ENCODE data around the gene TMPRSS3.

Gene TMPRSS3

DNA sequence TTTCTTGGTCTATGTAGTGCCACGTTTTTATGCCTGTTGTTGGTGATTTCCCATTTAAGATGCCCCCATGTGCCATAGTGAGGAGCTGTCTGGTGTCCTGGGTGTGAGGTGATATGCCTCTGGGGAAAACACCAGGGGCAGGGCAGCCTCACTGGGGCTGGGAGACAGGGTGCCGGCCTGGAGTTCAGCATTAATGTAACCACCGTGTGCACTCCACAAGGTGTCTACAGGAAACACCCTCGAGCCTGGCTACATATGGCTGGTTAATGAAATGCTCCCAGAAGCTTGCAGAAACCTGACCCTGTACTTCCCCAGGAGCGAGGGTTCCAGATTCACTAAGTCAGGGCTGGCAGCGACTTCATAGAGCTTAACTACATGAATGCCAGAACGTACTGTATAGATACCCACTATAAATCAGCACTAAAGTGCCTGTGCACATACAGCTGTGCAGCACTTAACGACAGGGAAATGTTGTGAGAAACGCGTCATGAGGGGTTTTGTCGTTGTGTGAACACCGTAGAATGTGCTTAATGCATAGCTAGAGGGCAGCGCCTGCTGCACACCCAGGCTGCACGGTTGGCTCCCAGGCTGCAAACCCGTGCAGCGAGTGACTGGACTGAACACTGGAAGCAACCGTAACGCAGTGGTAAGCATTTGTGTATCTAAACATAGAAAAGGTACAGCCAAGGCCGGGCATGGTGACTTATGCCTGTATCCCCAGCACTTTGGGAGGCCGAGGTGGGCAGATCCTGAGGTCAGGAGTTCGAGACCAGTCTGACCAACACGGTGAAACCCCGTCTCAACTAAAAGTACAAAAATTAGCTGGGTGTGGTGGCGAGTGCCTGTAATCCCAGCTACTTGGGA, 55.4 kb downstream of the TMPRSS3 start:
- TF ChIP-seq TEAD4 (IDR thresholded peaks at IDR 0.05): no peak
- no peak for TF ChIP-seq CEBPB (IDR thresholded peaks at IDR 0.05)
- no peak for TF ChIP-seq ZBTB7A (IDR thresholded peaks at IDR 0.05; ENCODE audit: low read depth)
- TF ChIP-seq NFIC (IDR thresholded peaks at IDR 0.05): no peak
- TF ChIP-seq EP300 (IDR thresholded peaks at IDR 0.05; ENCODE audit: borderline replicate concordance): no peak
- TF ChIP-seq, protein P1, sequence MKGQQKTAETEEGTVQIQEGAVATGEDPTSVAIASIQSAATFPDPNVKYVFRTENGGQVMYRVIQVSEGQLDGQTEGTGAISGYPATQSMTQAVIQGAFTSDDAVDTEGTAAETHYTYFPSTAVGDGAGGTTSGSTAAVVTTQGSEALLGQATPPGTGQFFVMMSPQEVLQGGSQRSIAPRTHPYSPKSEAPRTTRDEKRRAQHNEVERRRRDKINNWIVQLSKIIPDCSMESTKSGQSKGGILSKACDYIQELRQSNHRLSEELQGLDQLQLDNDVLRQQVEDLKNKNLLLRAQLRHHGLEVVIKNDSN (IDR thresholded peaks at IDR 0.05): no peak
- no peak for TF ChIP-seq EGR1 (IDR thresholded peaks at IDR 0.05)
- no peak for TF ChIP-seq RAD21 (IDR thresholded peaks at IDR 0.05; ENCODE audit: low read depth)
- TF ChIP-seq FOXM1 (IDR thresholded peaks at IDR 0.05; ENCODE audit: borderline replicate concordance, low read depth): no peak
- TF ChIP-seq YY1 (IDR thresholded peaks at IDR 0.05; ENCODE audit: low read depth): no peak
- TF ChIP-seq, protein P2, sequence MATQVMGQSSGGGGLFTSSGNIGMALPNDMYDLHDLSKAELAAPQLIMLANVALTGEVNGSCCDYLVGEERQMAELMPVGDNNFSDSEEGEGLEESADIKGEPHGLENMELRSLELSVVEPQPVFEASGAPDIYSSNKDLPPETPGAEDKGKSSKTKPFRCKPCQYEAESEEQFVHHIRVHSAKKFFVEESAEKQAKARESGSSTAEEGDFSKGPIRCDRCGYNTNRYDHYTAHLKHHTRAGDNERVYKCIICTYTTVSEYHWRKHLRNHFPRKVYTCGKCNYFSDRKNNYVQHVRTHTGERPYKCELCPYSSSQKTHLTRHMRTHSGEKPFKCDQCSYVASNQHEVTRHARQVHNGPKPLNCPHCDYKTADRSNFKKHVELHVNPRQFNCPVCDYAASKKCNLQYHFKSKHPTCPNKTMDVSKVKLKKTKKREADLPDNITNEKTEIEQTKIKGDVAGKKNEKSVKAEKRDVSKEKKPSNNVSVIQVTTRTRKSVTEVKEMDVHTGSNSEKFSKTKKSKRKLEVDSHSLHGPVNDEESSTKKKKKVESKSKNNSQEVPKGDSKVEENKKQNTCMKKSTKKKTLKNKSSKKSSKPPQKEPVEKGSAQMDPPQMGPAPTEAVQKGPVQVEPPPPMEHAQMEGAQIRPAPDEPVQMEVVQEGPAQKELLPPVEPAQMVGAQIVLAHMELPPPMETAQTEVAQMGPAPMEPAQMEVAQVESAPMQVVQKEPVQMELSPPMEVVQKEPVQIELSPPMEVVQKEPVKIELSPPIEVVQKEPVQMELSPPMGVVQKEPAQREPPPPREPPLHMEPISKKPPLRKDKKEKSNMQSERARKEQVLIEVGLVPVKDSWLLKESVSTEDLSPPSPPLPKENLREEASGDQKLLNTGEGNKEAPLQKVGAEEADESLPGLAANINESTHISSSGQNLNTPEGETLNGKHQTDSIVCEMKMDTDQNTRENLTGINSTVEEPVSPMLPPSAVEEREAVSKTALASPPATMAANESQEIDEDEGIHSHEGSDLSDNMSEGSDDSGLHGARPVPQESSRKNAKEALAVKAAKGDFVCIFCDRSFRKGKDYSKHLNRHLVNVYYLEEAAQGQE (IDR thresholded peaks at IDR 0.05; ENCODE audit: low read depth): no peak
- no peak for TF ChIP-seq TCF12 (IDR thresholded peaks at IDR 0.05; ENCODE audit: low read depth)

- TF ChIP-seq YY1 (IDR thresholded peaks at IDR 0.05; ENCODE audit: low read depth): no peak
- no peak for TF ChIP-seq EP300 (IDR thresholded peaks at IDR 0.05; ENCODE audit: borderline replicate concordance)
- no peak for TF ChIP-seq TEAD4 (IDR thresholded peaks at IDR 0.05)
- no peak for TF ChIP-seq FOXM1 (IDR thresholded peaks at IDR 0.05; ENCODE audit: borderline replicate concordance, low read depth)
- TF ChIP-seq TCF12 (IDR thresholded peaks at IDR 0.05; ENCODE audit: low read depth): no peak
- no peak for TF ChIP-seq EGR1 (IDR thresholded peaks at IDR 0.05)
- TF ChIP-seq, protein P2 (IDR thresholded peaks at IDR 0.05; ENCODE audit: low read depth): no peak
- no peak for TF ChIP-seq NFIC (IDR thresholded peaks at IDR 0.05)
- TF ChIP-seq, protein P3, sequence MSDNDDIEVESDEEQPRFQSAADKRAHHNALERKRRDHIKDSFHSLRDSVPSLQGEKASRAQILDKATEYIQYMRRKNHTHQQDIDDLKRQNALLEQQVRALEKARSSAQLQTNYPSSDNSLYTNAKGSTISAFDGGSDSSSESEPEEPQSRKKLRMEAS (IDR thresholded peaks at IDR 0.05): no peak
- TF ChIP-seq, protein P1 (IDR thresholded peaks at IDR 0.05): no peak
- TF ChIP-seq ZBTB7A (IDR thresholded peaks at IDR 0.05; ENCODE audit: low read depth): no peak
- TF ChIP-seq RAD21 (IDR thresholded peaks at IDR 0.05; ENCODE audit: low read depth): no peak
- TF ChIP-seq CREB1 (IDR thresholded peaks at IDR 0.05; ENCODE audit: low read depth): no peak
- no peak for TF ChIP-seq CEBPB (IDR thresholded peaks at IDR 0.05)
- TF ChIP-seq TAF1 (IDR thresholded peaks at IDR 0.05; ENCODE audit: low read depth): no peak
Observed at GRCh38 chr21:42338729-42339715, 56.8 kb downstream of the TMPRSS3 start.

DNA sequence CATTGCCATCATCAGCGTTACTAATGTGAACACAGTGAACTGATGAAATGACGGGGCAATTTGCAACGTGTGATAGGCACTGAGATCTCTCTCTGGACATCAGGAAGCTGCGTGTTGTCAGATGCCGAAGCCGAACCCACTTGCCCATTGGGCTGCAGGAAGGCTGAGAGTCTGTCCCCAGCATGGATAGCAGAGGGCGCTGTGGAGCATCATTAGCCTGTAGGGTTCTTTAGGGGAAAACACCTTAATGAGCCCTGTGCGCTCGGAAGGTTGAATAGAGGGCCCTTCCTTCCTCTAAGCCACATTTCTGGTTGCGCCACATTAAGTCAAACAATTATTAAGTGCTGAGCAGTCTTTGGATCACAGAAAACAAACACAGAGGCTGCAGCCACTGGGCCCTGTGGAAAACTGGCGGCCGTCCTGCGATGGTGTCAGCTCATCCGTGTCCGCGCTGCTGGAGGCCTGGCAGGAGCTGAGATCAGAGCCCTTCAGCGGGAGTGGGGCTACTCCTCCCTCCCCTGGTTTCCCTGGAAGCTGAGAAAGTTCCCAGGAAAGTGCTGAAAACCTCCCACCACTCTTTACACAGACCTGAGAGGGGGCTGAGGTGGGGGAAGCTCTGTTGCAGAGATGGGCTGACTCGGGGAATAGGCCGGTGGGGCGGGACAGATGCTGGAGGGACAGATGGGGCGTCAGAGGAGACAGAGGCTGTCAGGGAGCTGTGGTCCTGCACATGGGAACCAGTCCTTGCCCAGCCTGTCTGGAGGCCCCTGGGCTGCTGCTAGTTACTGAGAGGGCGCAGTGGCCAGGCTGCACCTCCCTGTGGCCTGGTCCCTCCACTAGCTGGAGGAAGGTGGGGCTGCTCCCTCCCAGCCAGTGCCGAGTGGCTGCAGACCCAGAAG, 57.8 kb downstream of the TMPRSS3 start:
- TF ChIP-seq FOXM1 (IDR thresholded peaks at IDR 0.05; ENCODE audit: borderline replicate concordance, low read depth) (no peak), RAD21 (IDR thresholded peaks at IDR 0.05; ENCODE audit: low read depth) (peak; percentile 63), EP300 (IDR thresholded peaks at IDR 0.05; ENCODE audit: borderline replicate concordance) (peak; percentile 77; the same call in 1 of the 2 replicates), YY1 (IDR thresholded peaks at IDR 0.05; ENCODE audit: low read depth) (no peak), TCF12 (IDR thresholded peaks at IDR 0.05; ENCODE audit: low read depth) (peak; percentile 84), ZBTB7A (IDR thresholded peaks at IDR 0.05; ENCODE audit: low read depth) (no peak), NFIC (IDR thresholded peaks at IDR 0.05) (peak; percentile 95), TEAD4 (IDR thresholded peaks at IDR 0.05) (peak; percentile 59), EGR1 (IDR thresholded peaks at IDR 0.05) (no peak), TAF1 (IDR thresholded peaks at IDR 0.05; ENCODE audit: low read depth) (no peak), CREB1 (IDR thresholded peaks at IDR 0.05; ENCODE audit: low read depth) (no peak), CEBPB (IDR thresholded peaks at IDR 0.05) (peak; percentile 73)
- TF ChIP-seq, protein P3 (IDR thresholded peaks at IDR 0.05): no peak

DNA sequence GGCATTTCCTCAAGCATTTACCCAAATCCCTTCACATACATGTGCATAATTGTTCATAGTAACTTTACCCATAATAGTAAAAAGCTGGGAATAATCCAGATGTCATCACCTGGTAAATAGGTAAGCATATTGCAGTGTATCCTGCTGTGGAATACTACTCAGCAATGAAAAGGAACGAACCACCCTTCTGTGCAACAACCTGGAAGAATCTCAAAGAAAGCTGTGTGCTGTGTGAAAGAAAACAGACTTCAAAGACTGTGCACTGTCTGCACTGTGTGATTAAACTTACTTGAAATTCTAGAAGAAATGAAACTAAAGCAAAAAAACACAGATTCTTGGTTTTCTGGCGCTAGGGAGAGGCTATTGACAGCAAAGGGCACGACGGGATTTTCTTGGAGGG, 58.6 kb downstream of the TMPRSS3 start:
- TF ChIP-seq TAF1 (IDR thresholded peaks at IDR 0.05; ENCODE audit: low read depth): no peak
- TF ChIP-seq NFIC (IDR thresholded peaks at IDR 0.05): no peak
- TF ChIP-seq EP300 (IDR thresholded peaks at IDR 0.05; ENCODE audit: borderline replicate concordance): no peak
- no peak for TF ChIP-seq YY1 (IDR thresholded peaks at IDR 0.05; ENCODE audit: low read depth)
- TF ChIP-seq FOXM1 (IDR thresholded peaks at IDR 0.05; ENCODE audit: borderline replicate concordance, low read depth): no peak
- no peak for TF ChIP-seq ZBTB7A (IDR thresholded peaks at IDR 0.05; ENCODE audit: low read depth)
- TF ChIP-seq EGR1 (IDR thresholded peaks at IDR 0.05): no peak
- TF ChIP-seq CREB1 (IDR thresholded peaks at IDR 0.05; ENCODE audit: low read depth): no peak
- TF ChIP-seq, protein P2 (IDR thresholded peaks at IDR 0.05; ENCODE audit: low read depth): no peak
- no peak for TF ChIP-seq RAD21 (IDR thresholded peaks at IDR 0.05; ENCODE audit: low read depth)
- TF ChIP-seq TEAD4 (IDR thresholded peaks at IDR 0.05): no peak
- no peak for TF ChIP-seq CEBPB (IDR thresholded peaks at IDR 0.05)
- TF ChIP-seq, protein P1 (IDR thresholded peaks at IDR 0.05): no peak

Data from Ishikawa (cell line).